HG03097 (cell line): ENCODE results near the gene EHBP1L1.

Experiments used
- ATAC-seq: cut with Tn5 transposase; IDR thresholded peaks from one replicate; pipeline ENCODE4 v1.9.1; 2021; ENCODE audit not compliant: unreplicated experiment, low FRiP score

Gene EHBP1L1

GRCh38 chr11:65592858-65593517 lies 17.1 kb downstream of the EHBP1L1 start:
- ATAC-seq, result no peak

- ATAC-seq, result no peak
These were observed 17.9 kb downstream of the EHBP1L1 start for GRCh38 chr11:65593518-65594414.

- ATAC-seq, result no peak
These were observed 19.3 kb downstream of the EHBP1L1 start for GRCh38 chr11:65595131-65595530.

- no peak for ATAC-seq
These were observed 19.9 kb downstream of the EHBP1L1 start, which contains the start of gene KCNK7 for GRCh38 chr11:65595543-65596281. Gene KCNK7, minus strand, starts transcription at chr11:65595800. Its CDS starts 28 bp downstream, at chr11:65595772.

- ATAC-seq, result no peak
These were observed 20.7 kb downstream of the EHBP1L1 start for GRCh38 chr11:65596520-65596919.

- ATAC-seq, result no peak
These were observed 22.4 kb downstream of the EHBP1L1 start for GRCh38 chr11:65598258-65598699.

GRCh38 chr11:65599216-65599954 lies 23.5 kb downstream of the EHBP1L1 start:
- ATAC-seq, result no peak

GRCh38 chr11:65599955-65600246 lies 24.0 kb downstream of the EHBP1L1 start:
- no peak for ATAC-seq

- no peak for ATAC-seq
These were observed 28.4 kb downstream of the EHBP1L1 start for GRCh38 chr11:65604258-65604657.

- ATAC-seq, result no peak
These were observed 31.2 kb downstream of the EHBP1L1 start for GRCh38 chr11:65606876-65607613.

GRCh38 chr11:65607614-65608426 lies 32.0 kb downstream of the EHBP1L1 start:
- no peak for ATAC-seq

- ATAC-seq, result no peak
These were observed 33.4 kb downstream of the EHBP1L1 start for GRCh38 chr11:65609229-65609628.

- ATAC-seq, result no peak
These were observed 33.8 kb downstream of the EHBP1L1 start for GRCh38 chr11:65609665-65610064.

- no peak for ATAC-seq
These were observed 34.6 kb downstream of the EHBP1L1 start for GRCh38 chr11:65610404-65610803.

GRCh38 chr11:65611028-65611757 lies 35.3 kb downstream of the EHBP1L1 start:
- no peak for ATAC-seq

GRCh38 chr11:65611758-65612603 lies 36.1 kb downstream of the EHBP1L1 start:
- ATAC-seq, result no peak

- no peak for ATAC-seq
These were observed 36.8 kb downstream of the EHBP1L1 start for GRCh38 chr11:65612691-65613090.
